Stimulated activated CD8-positive, alpha-beta memory T cell treated with anti-CD3 and anti-CD28 coated beads, Interleukin-15, amount 100 ng/mL, for 4 hours (primary cell): ENCODE data around the gene CENPB.

Experiments used
- DNase-seq, 2 donors: peaks; one replicate each; pipeline ENCODE4 v3.0.0-alpha.2; 2020; ENCODE audit warnings: low read depth in 2 of 2

CENPB gene

DNA sequence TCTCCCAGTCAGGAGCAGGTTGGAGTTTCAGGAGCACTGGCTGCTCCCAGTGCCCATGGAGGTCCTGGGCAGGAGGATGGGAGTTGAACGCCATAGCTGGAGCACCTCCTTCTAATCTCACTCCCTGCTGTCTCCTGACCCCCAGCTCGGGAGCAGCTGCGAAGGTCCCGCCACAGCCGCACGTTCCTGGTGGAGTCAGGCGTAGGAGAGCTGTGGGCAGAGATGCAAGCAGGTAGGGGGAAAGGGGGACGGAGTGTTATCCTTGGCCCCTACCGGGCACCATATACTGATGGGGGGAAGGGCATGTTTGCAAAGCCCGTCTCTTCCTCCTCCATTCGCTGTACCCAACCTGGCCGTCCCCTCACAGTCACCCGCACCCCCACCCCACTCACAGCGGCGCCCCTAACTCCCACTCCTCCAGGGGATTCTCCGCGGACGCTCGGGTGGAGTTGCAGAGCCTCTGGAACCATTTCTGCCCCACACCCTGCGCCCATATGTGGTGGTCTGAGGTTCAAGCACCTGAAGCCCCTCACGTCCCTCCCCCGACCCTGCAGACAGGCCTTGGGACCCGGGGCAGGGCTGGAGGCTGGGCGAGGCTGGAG, 37.4 kb downstream of the CENPB start:
- DNase-seq: no peak

DNA sequence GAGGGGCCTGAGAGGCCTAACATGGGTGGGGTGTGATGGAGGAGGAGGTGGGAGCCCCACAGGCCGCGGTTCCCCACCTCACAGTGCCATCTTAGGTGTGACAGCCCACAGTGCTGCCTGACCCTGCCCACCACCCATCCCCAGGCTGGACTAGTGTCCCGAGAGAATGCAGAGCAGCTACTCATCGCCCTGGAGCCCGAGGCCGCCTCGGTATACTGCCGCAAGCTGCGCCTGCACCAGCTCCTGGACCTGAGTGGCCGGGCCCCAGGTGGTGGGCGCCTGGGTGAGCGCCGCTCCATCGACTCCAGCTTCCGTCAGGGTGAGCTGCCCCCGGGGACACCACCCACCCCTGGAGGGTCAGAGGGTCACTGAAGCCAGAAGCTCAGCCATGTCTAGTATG, 38.5 kb downstream of the CENPB start:
- DNase-seq: no peak

DNA sequence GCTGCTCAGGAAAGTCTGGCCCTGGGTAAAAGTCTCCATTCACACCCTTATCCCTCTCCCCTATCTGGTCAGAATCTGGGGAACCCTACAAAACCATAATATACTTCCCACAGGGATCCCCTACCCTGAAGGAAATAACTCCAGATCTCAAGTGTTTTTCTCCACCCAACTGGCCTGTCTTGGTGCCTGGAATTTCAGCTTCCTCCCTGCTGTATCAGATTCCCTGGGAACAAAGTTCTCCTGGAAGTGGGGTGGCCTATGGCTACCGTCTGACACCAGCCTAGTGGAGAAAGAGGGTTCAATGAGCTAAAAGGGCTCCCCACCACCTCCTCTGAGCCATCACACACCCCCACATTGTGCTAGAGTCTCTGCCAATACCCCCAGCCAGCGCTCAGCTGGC, 39.1 kb downstream of the CENPB start:
- DNase-seq: no peak

DNA sequence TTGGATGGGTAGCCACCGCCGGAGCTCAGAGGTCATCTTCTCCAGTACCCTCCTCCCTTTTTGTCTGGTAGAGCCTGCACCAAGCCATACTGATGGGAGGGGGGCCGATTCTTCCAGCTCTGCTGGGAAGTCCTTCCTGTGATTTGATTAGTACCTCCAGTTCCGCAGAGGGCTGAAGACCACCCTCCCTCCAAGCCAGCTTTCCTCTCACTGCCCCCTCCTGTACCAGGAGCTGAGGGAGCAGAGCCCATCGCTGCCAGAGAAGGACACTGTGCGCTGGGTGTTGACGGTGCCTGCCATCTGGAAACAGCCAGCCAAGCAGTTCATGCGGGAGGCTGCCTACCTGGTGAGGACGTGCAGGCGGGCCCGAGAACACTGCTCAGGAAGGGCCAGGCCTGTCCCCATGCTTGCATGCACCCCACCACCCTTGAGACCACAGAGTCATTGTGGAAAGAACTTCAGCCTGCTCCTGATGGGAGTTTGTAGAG, 40.8 kb downstream of the CENPB start:
- no peak for DNase-seq

DNA sequence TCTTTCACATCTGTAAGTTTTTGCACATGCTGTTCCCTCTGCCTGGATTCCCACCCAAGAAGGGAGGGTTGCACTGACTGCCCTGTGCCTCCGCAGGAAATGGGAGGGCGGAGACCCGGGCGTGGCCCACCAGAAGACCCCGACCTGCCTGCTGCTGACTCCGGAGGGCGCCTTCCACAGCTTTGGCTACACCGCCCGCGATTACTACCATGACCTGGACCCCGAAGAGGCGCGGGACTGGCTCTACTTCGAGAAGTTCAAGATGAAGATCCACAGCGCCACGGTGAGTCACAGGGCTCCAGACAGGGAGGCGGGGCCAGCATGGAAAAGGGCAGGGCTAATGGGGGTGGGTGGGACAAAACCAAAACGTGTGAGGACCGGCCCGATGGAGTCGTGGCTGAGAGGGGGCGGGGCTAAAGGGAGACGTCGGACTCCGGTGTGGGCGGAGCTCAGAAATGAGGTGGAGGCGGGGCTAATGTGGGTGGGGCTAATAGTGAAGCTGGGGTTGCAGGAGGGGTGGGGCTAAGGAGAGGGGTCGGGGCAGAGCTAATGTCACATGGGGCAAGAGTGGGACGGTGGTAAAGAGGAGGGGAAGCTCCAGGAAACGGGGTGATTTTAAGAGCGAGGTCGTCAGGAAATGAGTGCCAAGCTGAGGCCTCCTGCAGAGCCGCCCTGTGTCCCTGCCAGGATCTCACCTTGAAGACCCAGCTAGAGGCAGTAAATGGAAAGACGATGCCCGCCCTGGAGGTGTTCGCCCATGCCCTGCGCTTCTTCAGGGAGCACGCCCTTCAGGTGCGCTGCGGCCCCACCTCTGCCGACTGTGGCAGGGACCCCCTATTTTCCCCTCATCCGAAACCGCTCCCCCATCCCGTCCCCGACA, 41.5 kb downstream of the CENPB start:
- DNase-seq: peak; percentile 37 to 59

DNA sequence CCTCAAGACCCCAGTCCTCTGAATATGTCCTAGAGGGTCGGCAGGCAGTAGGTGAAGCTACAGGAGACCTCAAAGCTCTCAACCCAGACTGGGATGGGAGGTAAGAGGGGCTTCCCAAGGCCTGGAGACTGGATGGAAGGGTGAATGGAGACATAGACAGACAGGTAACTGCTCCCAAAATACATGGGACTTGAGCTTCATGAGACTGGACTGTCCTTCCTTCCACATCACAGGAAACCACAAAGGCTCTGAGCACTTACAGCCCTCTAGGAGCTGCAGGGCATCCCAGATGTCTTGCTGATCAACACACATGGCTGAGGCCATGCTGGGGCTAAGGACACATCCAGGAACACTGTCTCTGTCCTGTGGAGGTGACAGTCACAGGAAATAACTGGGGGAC, 42.5 kb downstream of the CENPB start:
- no peak for DNase-seq

DNA sequence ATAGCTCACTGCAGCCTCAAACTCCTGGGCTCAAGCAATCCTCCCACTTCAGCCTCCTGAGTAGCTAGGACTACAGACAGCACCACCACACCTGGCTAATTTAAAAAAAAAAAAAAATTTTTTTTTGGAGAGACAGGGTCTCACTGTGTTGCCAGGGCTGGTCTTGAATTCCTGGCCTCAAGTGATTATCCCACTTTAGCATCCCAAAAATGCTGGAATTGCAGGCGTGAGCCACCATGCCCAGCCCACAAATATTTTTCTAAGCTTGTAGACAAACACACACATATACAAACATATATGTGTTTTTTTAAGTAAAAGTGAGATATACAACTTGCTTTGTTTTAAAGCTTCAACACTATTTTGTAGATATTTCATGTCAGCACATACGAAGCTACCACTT, 43.3 kb downstream of the CENPB start:
- no peak for DNase-seq

DNA sequence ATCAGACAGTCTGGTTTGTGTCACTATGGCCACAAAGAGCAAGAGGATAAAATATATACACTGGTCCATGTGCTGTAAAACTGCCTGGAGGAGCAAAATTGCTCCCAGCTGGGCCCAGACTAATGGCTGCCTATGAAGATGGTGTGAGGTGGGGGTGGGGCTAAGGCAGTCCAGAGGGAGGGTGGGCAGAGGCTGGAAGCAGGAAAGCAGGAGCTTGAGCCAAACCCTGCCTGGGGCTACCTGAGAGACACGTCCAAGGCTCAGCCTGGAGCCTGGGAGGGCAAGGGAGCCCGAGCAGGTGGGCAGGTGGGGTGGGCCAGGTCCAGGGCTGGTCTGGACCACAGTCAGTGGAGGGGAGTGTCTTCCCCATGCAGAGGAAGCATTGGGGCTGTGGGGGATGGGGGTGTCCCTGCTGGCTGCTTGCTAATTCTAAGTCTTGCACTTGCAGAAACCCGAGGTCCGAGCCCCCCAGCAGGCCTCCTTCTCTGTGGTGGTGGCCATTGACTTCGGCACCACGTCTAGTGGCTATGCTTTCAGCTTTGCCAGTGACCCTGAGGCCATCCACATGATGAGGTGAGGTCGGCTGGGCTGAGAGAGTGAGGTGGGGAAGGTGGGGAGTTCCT, 44.6 kb downstream of the CENPB start:
- DNase-seq: no peak

DNA sequence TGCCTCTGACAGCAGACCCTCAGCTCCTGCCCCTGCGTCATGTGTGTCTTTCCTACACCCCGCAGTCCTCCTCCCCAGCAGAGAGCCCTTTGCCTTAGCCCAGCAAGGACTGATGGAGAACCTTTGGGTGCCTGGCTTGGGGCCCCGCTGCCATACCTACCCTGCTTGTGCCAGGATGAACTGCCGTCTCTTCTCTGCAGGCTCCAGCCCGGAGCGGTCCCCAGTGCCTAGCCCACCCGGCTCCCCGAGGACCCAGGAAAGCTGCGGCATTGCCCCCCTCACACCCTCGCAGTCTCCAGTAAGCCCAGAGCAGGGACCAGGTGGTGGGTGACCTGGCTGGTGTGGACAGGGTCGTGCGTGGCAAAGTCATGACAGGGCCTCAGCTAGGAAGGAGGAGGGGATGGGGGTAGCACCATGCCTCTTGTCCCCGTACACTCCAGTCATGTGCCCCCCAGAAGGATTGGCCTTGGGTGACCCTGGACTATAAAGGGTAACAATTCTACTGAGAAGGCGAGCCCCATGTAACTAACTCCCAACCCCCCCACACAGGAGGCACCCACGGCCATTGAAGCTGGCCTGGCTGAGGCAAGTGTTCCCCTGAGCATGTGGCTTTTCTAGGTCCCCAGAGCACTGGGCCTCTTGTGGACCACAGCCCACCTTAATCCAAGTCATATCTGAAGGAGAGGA, 45.8 kb downstream of the CENPB start:
- DNase-seq: no peak

DNA sequence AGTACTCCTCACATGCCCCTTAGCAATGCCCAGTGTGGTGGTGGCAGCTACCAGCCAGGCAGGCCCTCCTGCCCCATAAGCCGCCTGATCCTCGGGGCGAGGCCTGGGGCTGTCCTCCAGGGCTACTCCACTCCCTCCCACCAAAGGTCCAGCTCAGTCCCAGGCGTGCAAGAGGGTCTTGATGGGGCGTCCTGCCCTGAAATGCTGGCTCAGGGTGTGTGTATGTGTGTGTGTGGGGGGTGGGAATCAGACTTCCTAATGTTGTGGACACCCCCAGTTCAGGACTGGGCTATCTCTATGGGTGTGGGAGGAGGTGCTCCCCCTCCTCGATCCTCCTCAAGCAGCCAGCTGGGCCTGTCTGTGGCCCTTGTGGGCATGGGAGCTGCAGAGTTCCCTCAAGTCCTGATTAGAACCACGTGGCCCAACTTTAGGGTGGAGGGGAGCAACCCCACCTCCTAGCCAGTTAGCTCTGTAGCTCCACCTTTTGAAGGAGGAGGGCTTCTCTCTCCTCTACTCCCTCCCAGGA, 46.6 kb downstream of the CENPB start:
- DNase-seq: no peak

DNA sequence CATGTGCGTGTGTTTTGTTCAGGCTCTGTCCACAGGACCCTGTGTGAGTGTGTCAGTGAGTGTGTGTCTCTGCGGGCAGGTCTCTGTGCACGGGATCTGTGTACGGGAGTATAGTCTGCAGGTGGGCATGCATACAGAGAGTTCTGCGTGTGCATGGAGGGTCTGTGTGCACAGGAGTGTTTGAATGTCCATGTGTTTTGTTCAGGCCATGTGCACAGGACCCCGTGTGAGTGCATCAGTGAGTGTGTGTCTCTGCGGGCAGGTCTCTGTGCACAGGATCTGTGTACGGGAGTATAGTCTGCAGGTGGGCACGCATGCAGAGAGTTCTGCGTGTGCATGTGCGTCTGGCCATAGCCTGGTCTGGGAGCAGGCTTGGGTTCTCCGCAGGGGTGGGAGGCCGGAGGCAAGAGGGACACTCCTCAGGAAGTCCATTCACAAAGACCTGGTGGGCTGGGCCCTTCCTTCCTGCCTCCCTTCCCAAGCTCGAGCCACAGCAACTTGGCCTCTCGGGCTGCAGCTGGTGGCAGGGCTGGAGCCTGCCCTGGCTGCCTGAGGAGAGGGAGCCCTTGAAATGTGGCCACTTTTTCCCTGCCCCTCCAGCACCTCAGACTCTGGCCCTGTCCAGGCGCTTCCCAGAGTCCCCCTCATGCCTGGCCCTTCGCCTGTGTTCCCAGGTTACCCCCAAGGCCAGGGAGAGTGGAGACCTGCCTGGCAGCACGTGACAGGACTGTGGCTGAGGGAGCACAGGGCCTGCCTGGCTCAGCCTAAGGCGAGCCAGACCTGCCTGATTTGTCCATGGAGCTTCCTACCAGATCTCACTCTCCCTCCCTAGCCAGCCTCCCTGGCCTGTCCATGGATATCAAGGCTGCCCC, 47.2 kb downstream of the CENPB start:
- no peak for DNase-seq

DNA sequence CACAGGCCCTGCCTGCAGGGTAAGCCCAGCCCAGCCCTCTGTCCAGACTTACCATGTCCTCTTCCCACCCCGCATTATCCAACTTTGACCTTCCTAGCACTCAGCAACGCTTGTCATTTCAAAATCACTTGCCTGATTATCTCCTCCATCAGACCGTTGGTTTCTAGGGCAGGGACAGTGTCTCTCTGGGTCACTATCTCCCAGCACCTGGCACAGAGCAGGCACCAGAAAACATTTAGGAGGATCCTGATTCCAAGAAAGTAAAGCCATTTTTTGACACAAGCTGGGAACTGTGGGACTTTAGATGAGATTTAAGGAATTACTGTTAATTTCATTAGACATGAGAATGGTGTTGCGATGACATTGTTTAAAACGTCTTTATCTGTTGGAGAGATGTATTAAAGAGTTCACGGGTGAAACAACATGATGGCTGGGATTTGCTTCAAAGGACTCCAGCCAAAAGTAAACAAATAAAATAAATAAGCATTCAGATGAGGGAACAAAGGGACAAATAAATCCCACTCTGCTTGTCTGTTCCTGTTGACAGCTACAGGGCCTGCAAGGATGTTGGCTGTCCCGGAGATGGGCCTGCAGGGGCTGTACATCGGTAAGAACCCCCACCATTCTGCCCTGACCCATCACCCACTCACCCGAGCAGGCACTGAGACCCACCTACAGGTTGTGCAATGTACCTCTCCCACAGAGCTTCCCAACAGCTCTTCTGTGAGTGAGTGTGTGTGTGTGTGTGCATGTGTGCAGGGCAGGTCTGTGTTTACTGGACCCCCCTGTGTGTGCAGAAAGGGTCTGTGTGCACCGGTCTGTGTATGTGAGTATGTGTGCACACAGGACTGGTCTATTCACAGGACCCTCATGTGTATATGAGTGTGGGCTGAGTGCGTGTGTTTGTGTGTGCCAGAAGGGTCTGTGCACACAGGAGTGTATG, 48.2 kb downstream of the CENPB start:
- no peak for DNase-seq

DNA sequence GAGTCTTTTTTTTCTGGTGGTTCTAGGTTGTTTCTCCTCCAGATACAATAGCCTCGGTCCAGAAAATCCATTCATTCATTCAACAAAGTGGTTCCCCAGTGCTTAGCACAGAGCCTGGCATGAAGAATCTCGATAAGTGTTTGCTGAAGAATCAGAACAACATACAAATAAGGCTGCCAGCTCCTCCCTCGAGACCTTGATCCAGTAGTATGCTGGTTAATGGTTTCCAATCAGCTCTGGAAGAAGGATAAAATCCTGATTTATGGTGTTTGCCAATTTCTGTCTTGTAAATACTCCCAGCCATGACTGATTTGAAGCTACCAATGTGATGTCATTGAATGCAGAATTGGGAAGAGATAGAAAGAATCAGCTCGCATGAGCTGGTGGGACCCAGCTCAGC, 50.8 kb downstream of the CENPB start:
- no peak for DNase-seq

DNA sequence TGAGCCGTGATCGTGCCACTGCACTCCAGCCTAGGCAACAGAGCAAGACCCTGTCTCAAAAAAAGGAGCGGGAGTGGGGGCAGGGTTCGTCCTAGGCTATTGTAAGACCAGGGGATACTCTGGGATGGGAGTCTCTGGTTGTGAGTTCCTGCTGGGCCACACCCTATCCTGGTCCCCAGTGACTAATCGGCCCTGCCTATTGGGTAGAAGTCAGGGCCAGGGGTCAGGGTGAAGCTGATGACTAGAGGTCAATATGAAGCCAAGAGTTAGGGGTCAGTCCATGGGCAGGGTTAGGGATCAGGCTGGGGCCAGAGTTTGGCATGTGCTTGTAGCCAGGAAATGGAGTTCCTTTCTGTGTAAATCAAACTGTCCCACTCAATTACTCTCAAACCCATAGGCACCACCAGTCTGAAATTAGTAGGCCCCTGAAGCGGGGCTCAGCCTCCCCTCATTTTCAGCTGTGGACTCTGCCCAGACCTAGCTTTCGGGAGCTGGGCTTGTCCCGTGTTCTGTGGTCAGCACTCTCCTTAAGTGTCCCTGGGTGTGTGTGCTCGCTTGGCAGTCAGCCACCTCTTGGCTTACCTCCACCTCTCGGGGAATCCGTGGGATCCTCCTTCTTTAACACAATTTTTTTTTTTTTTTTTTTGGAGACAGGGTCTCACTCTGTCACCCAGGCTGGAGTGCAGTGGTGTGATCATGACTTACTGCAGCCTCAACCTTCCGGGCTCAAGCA, 52.3 kb downstream of the CENPB start:
- no peak for DNase-seq
